NCI-H2196 (cell line): ENCODE data around the gene NT5DC1.
"Not testable (repeated sequence)": the region's sequence is repeated elsewhere in the genome, so short reads cannot be mapped to it uniquely, and the experiment has no call there.

Experiments used
- DNase-seq: peaks from one replicate; lab custom pipeline; 2025; ENCODE audit not compliant: unreplicated experiment; lab: John Stamatoyannopoulos, UW

Gene NT5DC1

GRCh38 chr6:116268589-116269293, 168.1 kb downstream of the NT5DC1 start:
- DNase-seq, result peak; percentile 69

- no peak for DNase-seq
Observed at GRCh38 chr6:116271149-116271708, 170.6 kb downstream of the NT5DC1 start.

- DNase-seq, result no peak
Observed at GRCh38 chr6:116277124-116277523, 176.5 kb downstream of the NT5DC1 start.

- DNase-seq, result no peak
Observed at GRCh38 chr6:116278481-116278829, 177.8 kb downstream of the NT5DC1 start.

GRCh38 chr6:116278854-116279231, 178.2 kb downstream of the NT5DC1 start:
- DNase-seq, result peak; percentile 23

GRCh38 chr6:116279232-116280160, 178.8 kb downstream of the NT5DC1 start, which contains the start of gene TSPYL1:
TSPYL1 (minus strand) TSS chr6:116279930; CDS start chr6:116279830, 100 bp downstream.
- DNase-seq, result peak; percentile 96

- no peak for DNase-seq
Observed at GRCh38 chr6:116280161-116280932, 179.7 kb downstream of the NT5DC1 start.

- no peak for DNase-seq
Observed at GRCh38 chr6:116280933-116281316, 180.3 kb downstream of the NT5DC1 start.

GRCh38 chr6:116282698-116283097, 182.0 kb downstream of the NT5DC1 start:
- DNase-seq, result no peak

- DNase-seq, result no peak
Observed at GRCh38 chr6:116283191-116283590, 182.5 kb downstream of the NT5DC1 start.

GRCh38 chr6:116284984-116285383, 184.3 kb downstream of the NT5DC1 start:
- not testable (repeated sequence) for DNase-seq

GRCh38 chr6:116286773-116287358, 186.2 kb downstream of the NT5DC1 start:
- DNase-seq, result no peak

GRCh38 chr6:116287689-116288282, 187.1 kb downstream of the NT5DC1 start:
- peak; percentile 32 for DNase-seq

GRCh38 chr6:116289876-116290275, 189.2 kb downstream of the NT5DC1 start:
- DNase-seq, result no peak

GRCh38 chr6:116290799-116291198, 190.1 kb downstream of the NT5DC1 start:
- DNase-seq, result no peak

GRCh38 chr6:116291701-116292396, 191.2 kb downstream of the NT5DC1 start:
- DNase-seq, result no peak

GRCh38 chr6:116292553-116292952, 191.9 kb downstream of the NT5DC1 start:
- no peak for DNase-seq

- no peak for DNase-seq
Observed at GRCh38 chr6:116298273-116298672, 197.6 kb downstream of the NT5DC1 start.

- no peak for DNase-seq
Observed at GRCh38 chr6:116298973-116299372, 198.3 kb downstream of the NT5DC1 start.
